Common myeloid progenitor, CD34-positive (primary cell): Measurements from ENCODE around the gene BPIFA1.
A peak's percentile ranks its signal among the peaks of the same experiment; 100 is the strongest.

Source experiments
- CTCF ChIA-PET: fragments of 350-600 bp; sonication (Branson Sonifier 250); formaldehyde crosslinking; loops from one replicate; lab custom pipeline; 2021; ENCODE audit warnings: antibody characterized with exemption; lab: Charles Lee
- POLR2A ChIA-PET: fragments of 350-600 bp; sonication (Branson Sonifier 250); formaldehyde crosslinking; loops from one replicate; lab custom pipeline; 2021; ENCODE audit warnings: antibody characterized with exemption; lab: Charles Lee
- DNase-seq, 3 donors: peaks; one replicate each; pipeline versions ENCODE4 v3.0.0 to v3.0.0-alpha.2; 2013
- H3K27ac ChIP-seq, 2 experiments: 1 replicate in 1 of 2; 2 replicates in 1 of 2; pipeline ENCODE4 v1.7.0; 2013; ENCODE audit warnings: inconsistent platforms in 2 of 2, low read length in 2 of 2, mild to moderate bottlenecking in 2 of 2, low read depth in 1 of 2, moderate library complexity in 1 of 2; ENCODE audit not compliant: severe bottlenecking in 2 of 2, insufficient read depth in 1 of 2, poor library complexity in 1 of 2
- H3K27me3 ChIP-seq, 5 experiments: replicated peaks in 2 of 5; 1 replicate in 3 of 5; 2 replicates in 2 of 5; pipeline versions ENCODE4 v1.6.1 to v1.7.0; 2013; ENCODE audit warnings: low read length in 4 of 5, mild to moderate bottlenecking in 2 of 5, moderate library complexity in 2 of 5, inconsistent platforms in 1 of 5; ENCODE audit not compliant: insufficient read depth in 5 of 5, control insufficient read depth in 4 of 5
- H3K36me3 ChIP-seq, 4 experiments: 1 replicate in 2 of 4; 2 replicates in 2 of 4; pipeline versions ENCODE4 v1.6.1 to v1.7.0; 2013; ENCODE audit warnings: low read length in 3 of 4, control low read depth in 1 of 4, mild to moderate bottlenecking in 1 of 4; ENCODE audit not compliant: control insufficient read depth in 4 of 4, insufficient read depth in 4 of 4
- H3K4me1 ChIP-seq, 4 experiments: 1 replicate in 3 of 4; 2 replicates in 1 of 4; pipeline versions ENCODE4 v1.6.1 to v1.7.1; 2013; ENCODE audit warnings: low read length in 3 of 4, mild to moderate bottlenecking in 3 of 4, control low read depth in 1 of 4, inconsistent platforms in 1 of 4, moderate library complexity in 1 of 4; ENCODE audit not compliant: control insufficient read depth in 4 of 4, insufficient read depth in 4 of 4; ENCODE audit errors: control extremely low read depth in 1 of 4
- H3K4me3 ChIP-seq, 7 experiments: 1 replicate in 4 of 7; 2 replicates in 3 of 7; pipeline versions ENCODE4 v1.5.1 to v1.7.0; 2013; ENCODE audit warnings: mild to moderate bottlenecking in 7 of 7, low read length in 6 of 7, moderate library complexity in 6 of 7, inconsistent platforms in 2 of 7, low read depth in 2 of 7, control low read depth in 1 of 7; ENCODE audit not compliant: insufficient read depth in 4 of 7, control insufficient read depth in 1 of 7; ENCODE audit errors: extremely low read depth in 1 of 7
- H3K9me3 ChIP-seq, 5 experiments: 1 replicate in 4 of 5; 2 replicates in 1 of 5; pipeline versions ENCODE4 v1.6.1 to v1.7.1; 2013; ENCODE audit warnings: low read length in 4 of 5, mild to moderate bottlenecking in 2 of 5, inconsistent platforms in 1 of 5, low read depth in 1 of 5, moderate library complexity in 1 of 5; ENCODE audit not compliant: control insufficient read depth in 4 of 5, insufficient read depth in 2 of 5; ENCODE audit errors: control extremely low read depth in 1 of 5
- WGBS: methylation state at CpG from one replicate; pipeline ENCODE4 v1.1.5; 2013; ENCODE audit not compliant: insufficient coverage; 5-methylcytosine and 5-hydroxymethylcytosine counted together

The BPIFA1 gene

DNA sequence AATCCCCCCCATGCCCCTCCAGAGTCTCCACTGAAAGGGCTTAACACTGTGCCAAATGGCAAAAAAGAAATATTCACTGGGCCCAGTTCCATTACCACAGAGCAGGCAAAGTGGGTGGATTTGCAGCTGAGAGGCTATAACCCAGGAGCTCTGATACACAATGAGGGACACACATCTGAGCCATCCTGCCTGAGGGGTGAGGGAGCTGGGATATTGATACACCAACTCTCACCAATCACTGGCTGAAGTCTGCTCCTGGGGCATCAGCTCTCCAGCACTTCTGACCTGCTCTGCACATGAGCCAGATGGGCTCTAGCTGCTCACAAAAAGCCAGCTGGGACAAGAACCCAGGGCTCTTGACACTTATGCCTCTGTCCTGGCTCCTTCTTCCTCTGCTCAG lies 52.1 kb downstream of the BPIFA1 start:
- Histone ChIP-seq H3K9me3 (no peaks in the 10 kb centered on the region), H3K4me3 (no peak overlapping the region), H3K4me1 (no peaks in the 10 kb centered on the region), H3K27ac (no peak overlapping the region), H3K36me3 (no peaks in the 10 kb centered on the region), H3K27me3 (peaks cover 0 to 30% (median 9%) of the 10 kb centered on the region in 5 experiments)
- ChIA-PET POLR2A (interaction anchor here (0.6 kb wide), 1 partner anchor 114 kb away, joined by 4 read pairs; the partner anchor contains the start of gene CDK5RAP1), CTCF (interaction anchor here (1.0 to 3.6 kb wide), 4 partner anchors 12 to 386 kb away, joined by 3 to 15 read pairs (median 3); no protein-coding TSS in a partner anchor)
- no peak for DNase-seq

DNA sequence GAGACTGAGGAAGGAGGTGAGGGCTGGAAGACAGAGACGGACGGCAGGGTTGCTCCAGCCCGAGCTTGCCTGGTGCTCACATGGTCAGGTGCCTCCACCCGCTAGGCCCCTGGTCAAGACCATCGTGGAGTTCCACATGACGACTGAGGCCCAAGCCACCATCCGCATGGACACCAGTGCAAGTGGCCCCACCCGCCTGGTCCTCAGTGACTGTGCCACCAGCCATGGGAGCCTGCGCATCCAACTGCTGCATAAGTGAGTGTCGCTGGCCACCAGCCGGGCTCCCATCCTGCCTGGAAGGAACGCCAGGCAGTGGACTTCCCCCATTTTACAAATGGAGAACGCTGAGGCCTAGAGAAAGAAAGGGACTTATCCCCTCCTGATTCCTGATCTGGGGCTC lies 55.1 kb downstream of the BPIFA1 start:
- Histone ChIP-seq H3K27me3 (peaks cover 0 to 20% (median 5%) of the 10 kb centered on the region in 5 experiments), H3K4me3 (no peak overlapping the region), H3K4me1 (no peaks in the 10 kb centered on the region), H3K9me3 (no peaks in the 10 kb centered on the region), H3K36me3 (no peaks in the 10 kb centered on the region), H3K27ac (no peak overlapping the region)
- ChIA-PET CTCF (no interaction called here), POLR2A (no interaction called here)
- WGBS: 97% methylated on average over 12 of the region's 13 CpGs
- no peak for DNase-seq

DNA sequence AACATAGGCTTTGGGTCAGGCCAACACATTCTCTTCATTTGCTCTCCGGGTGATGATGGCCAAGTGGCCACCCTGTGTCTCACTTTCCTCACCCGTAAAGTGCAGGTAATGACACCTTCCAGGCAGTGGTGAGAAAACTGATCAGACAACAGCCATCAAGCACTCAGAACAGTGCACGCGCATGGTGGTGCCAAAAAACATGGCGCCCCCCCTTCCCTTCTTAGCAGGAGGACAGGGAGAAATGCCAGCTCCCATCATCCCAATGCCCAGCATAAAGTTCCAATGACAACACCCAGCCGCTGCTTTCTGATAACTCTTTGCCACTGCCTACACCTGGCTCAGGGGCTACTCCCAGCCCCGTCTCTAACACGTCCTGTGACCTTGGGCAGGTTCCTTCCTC lies 55.6 kb downstream of the BPIFA1 start:
- WGBS: 76% methylated on average over 7 of the region's 8 CpGs
- no peak for DNase-seq
- Histone ChIP-seq H3K4me1 (no peaks in the 10 kb centered on the region), H3K36me3 (no peaks in the 10 kb centered on the region), H3K9me3 (no peaks in the 10 kb centered on the region), H3K27me3 (peaks cover 0 to 18% (median 5%) of the 10 kb centered on the region in 5 experiments), H3K4me3 (no peak overlapping the region), H3K27ac (no peak overlapping the region)
- POLR2A ChIA-PET: no interaction called here
- CTCF ChIA-PET: no interaction called here

DNA sequence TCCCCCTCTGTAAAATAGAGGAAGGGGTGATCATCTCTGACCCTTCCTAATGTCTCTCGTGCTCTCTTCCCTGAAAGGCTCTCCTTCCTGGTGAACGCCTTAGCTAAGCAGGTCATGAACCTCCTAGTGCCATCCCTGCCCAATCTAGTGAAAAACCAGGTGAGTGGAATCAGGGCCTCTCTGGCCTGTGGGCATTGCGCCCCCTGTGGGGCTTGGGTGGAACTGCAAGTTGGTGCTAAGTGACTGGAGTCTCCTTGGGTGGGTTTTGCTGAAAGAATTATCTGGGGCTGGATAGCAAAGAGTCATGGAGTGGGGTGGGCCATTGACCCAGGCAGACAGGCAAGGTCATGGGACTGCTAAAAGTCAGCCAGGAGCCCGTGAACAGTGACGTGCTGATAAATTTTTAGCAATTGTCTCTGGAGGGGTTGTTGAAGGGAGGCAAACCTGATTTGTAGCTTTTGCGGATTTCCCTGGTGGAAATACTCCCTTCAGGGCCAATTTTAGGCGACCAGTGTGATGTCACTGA lies 56.1 kb downstream of the BPIFA1 start:
- H3K4me3 ChIP-seq: no peak overlapping the region
- peak; percentile 36 to 63 (median 45) for DNase-seq
- peaks cover 0 to 20% (median 5%) of the 10 kb centered on the region in 5 experiments for H3K27me3 ChIP-seq
- H3K36me3 ChIP-seq: no peaks in the 10 kb centered on the region
- CTCF ChIA-PET: interaction anchor here (0.9 kb wide), 1 partner anchor 29 kb away, joined by 3 read pairs; no protein-coding TSS in a partner anchor
- POLR2A ChIA-PET: no interaction called here
- 43% methylated on average over 4 of the region's 7 CpGs for WGBS
- H3K4me1 ChIP-seq: no peaks in the 10 kb centered on the region
- H3K9me3 ChIP-seq: no peaks in the 10 kb centered on the region
- no peak overlapping the region for H3K27ac ChIP-seq
